ENCODE data around the gene IER2.
"Not testable (repeated sequence)": the region's sequence is repeated elsewhere in the genome, so short reads cannot be mapped to it uniquely, and the experiment has no call there.

Gene IER2

GRCh38 chr19:13146763-13147563 is 3.2 kb upstream of the IER2 start:
- DNase-seq = no peak

GRCh38 chr19:13149173-13149627 is 1.0 kb upstream of the IER2 start:
- DNase-seq = not testable (repeated sequence)

DNA sequence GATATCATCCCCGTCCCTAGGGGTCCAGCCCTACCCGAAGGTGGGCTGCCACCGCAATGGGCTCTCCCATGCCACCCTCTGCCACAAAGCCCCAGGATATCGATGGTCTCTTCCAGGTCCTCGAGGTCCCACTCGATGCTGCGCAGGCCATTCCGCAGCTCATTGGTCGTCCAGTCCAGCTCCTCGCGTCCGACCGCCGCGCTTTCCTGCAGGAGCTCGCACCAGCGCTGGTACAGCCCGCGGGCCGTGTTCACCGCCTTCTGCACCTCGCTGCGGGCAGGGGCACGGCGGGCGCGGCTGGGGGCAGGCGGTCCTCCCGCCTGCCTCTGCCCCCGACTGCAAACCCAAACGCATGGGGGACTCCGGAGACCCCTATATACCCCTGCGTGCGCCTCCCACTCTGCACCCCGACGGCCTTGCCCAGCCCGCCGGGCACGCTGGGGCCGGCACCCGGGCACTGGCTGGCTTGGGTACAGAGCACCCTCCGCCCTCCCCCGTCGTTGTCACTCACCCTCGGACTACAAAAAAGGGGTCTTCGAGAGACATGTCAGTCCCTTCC is 504 bp upstream of the IER2 start:
- no peak for DNase-seq

GRCh38 chr19:13150931-13151604 is 857 bp downstream of the IER2 start:
- DNase-seq = peak; percentile 52

DNA sequence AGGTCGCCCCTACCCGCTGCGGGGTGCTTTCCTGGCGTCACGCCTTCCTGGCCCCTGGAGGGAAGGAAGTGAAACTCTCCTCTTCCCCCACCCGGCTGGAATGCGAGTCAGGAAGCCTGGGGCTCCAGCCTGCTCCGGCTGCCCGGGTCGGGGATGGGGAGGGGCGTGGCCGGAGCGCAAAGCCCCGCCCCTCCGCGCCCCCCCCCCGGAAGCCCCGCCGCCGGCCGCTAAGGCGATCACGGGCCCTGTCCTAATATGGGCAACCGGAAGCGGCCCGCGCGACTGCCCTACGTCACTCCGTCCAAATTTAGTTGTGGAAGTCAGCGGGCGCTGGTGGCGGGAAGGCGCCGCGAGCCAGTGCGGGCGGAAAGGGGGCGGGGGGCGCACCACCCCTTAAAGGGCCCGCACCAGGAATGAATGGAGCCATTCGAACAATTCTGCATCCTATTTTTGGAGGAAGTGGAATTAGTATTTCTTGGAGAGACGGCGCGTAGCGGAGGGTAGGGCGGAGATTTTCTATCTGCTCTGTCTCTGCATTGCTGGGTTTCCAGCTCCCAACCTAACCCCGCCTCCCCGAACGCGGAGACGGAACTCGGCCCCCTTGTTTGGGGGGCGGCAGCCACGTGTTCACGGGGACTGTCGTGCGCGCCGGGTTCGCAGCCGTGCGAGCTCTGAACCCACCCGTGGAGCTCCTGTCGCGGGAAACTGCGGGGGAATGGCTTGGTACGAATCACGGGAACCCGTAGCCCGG is 1.6 kb downstream of the IER2 start:
- peak; percentile 95 for DNase-seq

GRCh38 chr19:13152356-13152973 is 2.3 kb downstream of the IER2 start:
- DNase-seq = no peak

GRCh38 chr19:13152974-13153568 is 2.9 kb downstream of the IER2 start:
- DNase-seq = peak; percentile 98

DNA sequence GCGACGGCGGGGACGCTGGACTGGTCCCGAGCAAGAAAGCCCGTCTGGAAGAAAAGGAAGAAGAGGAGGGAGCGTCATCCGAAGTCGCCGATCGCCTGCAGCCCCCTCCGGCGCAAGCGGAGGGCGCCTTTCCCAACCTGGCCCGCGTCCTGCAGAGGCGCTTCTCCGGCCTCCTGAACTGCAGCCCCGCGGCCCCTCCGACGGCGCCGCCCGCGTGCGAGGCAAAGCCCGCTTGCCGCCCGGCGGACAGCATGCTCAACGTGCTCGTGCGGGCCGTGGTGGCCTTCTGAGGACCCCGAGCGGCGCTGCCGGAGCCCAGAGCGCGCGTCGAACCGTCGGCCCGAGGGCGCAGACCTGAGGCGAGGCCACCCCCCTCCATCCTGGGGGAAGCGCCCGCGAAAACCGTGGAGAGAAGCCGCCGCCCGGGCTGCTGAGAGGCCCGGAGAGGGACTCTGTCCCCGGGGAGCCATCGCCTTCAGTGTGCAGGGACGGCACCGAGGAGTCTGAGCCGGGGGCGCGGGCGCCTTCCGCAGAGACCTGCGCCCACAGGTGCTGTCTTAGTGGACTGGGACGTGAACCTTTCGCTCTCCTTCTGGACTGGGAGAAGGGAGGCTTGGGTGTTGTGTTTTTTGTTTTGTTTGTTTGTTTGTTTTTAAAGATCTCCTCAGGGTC is 3.5 kb downstream of the IER2 start:
- no peak for DNase-seq

- peak; percentile 64 for DNase-seq
Measured at GRCh38 chr19:13154241-13154778, 4.1 kb downstream of the IER2 start.

DNA sequence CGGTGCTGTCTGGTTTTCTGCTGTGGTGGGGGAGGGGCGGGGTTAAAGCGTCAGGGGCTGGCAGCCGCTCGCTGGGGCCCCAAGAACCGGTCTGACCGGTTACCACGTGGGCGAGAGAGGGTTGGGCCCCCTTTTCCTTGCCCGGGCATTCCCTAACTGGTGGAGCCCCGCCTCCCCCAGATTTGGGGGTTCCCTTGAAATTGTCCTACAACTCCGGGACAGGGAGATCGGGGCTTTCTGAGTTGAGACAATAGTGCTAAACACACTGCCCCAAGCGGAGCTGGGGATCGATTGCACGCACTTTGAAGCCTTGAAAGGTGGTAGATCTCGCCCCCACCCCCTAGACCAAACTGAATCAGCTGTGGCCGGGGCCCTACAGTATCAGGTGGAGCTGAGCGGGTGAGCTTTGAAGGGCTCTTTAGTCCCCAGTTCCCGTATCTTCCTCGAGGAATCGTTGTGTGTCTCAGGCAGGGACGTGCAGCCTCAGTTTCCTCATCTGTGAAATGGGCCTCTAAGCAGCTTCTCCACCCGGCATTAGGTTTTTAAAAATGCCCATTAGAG is 4.8 kb downstream of the IER2 start:
- peak; percentile 81 for DNase-seq

DNA sequence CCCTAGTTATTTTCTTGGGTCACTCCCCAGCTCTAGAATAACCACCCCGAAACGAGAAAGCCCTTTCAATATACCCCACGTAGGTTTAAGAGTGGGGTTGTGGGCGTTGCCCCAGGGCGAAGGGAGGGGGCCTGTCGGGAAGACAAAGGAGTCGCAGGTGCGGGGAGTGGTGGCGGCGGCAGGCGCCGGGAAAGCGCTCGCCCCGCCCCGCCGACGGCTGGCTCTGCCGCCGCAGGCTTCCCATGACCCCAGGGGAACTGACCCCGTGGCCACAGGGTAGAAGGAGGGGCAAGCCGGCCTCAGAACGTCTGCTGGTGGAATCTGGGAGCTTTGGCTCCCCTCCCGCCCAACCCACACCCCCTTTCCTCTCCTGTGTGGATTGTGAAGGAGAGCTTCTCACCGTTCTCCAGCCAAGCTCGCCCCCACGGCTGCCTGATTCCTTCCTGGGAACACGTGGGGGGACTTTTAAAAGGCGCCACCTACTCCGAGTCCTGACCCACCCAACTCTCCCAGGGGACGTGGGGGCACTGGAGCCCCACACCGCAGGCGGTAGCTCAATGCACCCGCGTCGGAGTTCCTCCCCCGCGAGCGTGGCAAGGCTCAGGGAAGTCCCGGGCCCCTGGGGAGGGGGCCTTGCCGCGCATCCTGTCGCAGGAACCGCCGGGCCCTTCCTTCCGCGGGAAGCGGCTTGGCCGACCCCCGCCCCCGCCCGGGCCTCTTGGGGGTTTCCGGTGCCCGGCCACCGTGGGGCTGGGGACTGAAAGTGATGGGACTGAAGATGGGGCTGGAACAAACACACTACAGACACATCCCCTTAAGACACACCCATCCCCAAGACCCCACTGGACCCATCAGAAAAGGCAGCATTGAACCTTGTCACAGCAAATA is 5.5 kb downstream of the IER2 start:
- peak; percentile 73 for DNase-seq

DNA sequence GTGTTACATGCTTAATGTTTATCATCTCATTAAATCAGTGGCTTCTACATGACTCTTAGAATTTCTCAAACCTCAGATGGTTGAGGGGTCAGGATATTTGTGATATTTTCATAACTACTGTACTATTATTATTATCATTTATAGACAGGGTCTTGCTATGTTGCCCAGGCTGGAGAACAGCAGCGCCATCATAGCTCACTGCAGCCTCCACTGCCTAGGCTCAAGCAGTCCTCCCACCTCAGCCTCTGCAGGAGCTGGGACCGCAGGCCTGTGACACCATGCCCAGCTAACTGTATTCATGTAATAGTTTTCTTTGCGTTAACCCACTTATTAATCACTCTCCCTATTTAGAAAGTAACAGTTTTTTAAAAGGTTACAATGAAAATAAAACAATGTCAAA is 9.5 kb downstream of the IER2 start:
- no peak for DNase-seq

DNA sequence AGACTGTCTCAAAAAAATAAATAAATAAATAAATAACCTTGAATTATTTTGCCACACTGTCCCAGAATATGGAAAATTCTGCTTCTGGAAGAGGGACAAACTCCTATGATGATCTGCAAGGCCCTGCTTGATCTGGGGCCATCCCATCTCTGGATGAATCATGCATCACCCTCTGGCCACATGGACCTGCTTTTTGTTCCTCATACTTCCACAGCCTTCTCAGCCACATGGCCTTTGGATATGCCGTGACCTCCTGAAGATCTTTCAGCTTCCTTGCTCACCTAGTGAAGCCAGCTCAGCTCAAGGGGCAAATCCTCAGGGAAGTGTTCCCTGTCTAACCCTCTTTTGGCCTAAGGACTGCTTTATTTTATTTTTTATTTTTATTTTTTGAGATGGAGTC is 10.3 kb downstream of the IER2 start:
- no peak for DNase-seq

GRCh38 chr19:13162724-13163608 is 12.8 kb downstream of the IER2 start:
- DNase-seq = peak; percentile 88

DNA sequence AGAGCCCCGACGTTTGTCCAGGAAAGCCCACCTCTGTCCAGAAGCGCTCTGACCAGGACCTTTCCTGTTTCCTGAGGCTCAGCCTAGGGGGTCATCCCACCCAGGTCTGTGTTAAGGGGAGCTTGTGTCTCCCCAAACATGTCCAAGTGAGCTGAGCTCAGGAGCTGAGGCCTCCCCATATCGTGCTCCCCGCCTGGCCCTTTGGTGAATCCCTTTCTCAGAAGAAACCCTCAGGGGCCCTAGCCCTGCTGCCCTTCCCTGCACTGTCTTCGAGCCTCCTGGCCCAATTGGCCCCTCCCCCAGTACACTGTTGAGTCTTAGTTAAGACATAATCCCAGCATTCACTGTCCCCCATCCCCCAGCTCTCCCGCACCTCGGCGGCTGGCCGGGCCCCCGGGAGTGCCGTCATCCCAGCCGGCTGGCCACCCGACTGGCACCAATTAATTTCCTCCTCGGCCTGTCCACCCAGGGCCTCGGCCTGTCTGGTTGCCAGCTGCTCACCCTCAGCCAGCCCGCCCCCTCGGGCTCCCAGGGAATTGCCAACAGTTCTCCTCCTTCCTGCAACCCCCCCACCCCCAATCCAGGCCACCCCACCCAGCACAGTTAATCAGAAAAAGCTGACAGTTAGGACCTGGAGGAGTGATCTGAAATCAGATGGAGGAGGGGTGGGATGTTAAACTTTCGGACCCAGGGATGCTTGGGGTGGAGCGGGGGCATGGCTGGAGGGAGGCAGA is 13.6 kb downstream of the IER2 start:
- peak; percentile 58 for DNase-seq

DNA sequence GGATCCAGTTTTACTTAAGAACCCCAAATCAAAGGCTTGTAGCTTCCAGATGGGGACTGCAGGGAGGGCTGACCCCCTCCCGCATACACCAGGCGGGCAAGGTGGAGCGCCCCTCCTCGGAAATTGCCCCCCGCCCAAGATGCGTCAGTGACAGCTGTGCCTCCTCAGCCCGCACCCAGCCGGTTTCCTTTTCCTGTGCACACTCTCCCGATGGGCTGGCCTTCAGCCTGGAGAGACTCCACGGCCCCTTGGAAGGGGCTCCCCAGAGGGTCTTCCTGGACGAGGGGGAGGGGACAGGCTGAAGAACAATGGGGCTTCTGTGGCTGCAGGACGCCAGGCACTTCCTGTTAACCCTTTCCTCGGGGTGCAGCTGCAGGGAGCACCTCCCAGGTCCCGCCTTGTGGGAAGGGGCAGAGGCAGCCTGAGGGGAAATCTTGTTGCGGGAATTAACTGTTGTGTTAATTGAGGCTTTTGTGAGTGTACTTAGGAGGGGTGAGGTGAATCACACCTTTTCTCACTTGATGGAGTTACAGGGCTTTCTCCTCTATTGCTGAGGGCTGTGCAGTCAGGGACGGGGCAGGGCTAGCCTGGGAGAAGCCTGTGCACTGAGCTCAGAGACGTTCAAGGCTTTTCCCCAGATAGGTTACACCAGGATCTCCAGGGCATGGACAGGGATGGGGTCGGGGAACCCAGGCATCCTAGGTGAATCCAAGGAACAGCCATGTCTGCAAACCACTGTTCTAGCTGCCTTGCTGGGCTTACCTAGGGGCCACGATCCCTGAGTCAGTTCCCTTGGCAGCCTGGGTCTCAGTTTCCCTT is 14.3 kb downstream of the IER2 start:
- DNase-seq = peak; percentile 56
